ENCODE results near the gene GTF2H2C. TPM values are rescaled to one million over a fixed set of nuclear protein-coding genes. Genes with fewer than 3 reads are reported as not detected.

The GTF2H2C gene
- polyA plus RNA-seq, 1 of the 3 experiments (the other 2 are of a cell fraction), result 23.4 TPM

GRCh38 chr5:69528609-69529008 is 31.4 kb upstream of the GTF2H2C start:
- Histone ChIP-seq H3K9me2 (no peaks in the 10 kb centered on the region), H3K4me2 (no peak overlapping the region), H3K36me3 (replicated peaks in 1 of 2; ENCODE audit: control insufficient read depth in 1 of 2, insufficient read depth in 2 of 2, low read length in 1 of 2) (no peaks in the 10 kb centered on the region), H3K4me3 (ENCODE audit: low read depth in 2 of 2, low read length in 1 of 2) (no peak overlapping the region), H3K79me2 (ENCODE audit: insufficient read depth) (no peaks in the 10 kb centered on the region), H3K27ac (ENCODE audit: low read depth in 2 of 2, low read length in 1 of 2) (no peak overlapping the region), H2AFZ (ENCODE audit: low read depth) (no peak overlapping the region), H3K4me1 (ENCODE audit: control insufficient read depth in 1 of 2, insufficient read depth in 2 of 2, low read depth in 1 of 2, low read length in 1 of 2) (no peaks in the 10 kb centered on the region), H4K20me1 (ENCODE audit: insufficient read depth) (no peaks in the 10 kb centered on the region), H3F3A (replicated peaks; ENCODE audit: insufficient read depth) (no peaks in the 10 kb centered on the region), H3K27me3 (ENCODE audit: insufficient read depth) (no peaks in the 10 kb centered on the region), H3K9ac (no peak overlapping the region), H3K9me3 (no peaks in the 10 kb centered on the region)
- no peak for DNase-seq
- CTCF ChIA-PET, result interaction anchor here (1.0 kb wide), 1 partner anchor 16 kb away, joined by 3 read pairs; no protein-coding TSS in a partner anchor
- POLR2A ChIA-PET, result no interaction called here
- WGBS (ENCODE audit: low lambda C conversion rate), result 93% methylated on average over 4 of the region's 4 CpGs
- TF ChIP-seq PBX3 (IDR thresholded peaks at IDR 0.05) (no peak), ZBTB33 (IDR thresholded peaks at IDR 0.05; ENCODE audit: borderline replicate concordance, low read depth) (no peak), FOXJ3 (CRISPR knock-in tag; IDR thresholded peaks at IDR 0.05) (no peak), CHD2 (IDR thresholded peaks at IDR 0.05; ENCODE audit: low read length, partially characterized antibody) (no peak), RCOR1 (IDR thresholded peaks at IDR 0.05; ENCODE audit: low read length) (no peak), POLR2AphosphoS5 (IDR thresholded peaks at IDR 0.05; ENCODE audit: low read depth, low read length) (no peak), TEAD4 (IDR thresholded peaks at IDR 0.05; ENCODE audit: borderline replicate concordance, insufficient read depth) (no peak), USF2 (IDR thresholded peaks at IDR 0.05; ENCODE audit: borderline replicate concordance, low read depth, low read length) (no peak), ELF1 (IDR thresholded peaks at IDR 0.05) (no peak), FOSL2 (IDR thresholded peaks at IDR 0.05; ENCODE audit: borderline replicate concordance, low read depth) (no peak), EP300 (IDR thresholded peaks at IDR 0.05; ENCODE audit: borderline replicate concordance in 1 of 2, low read depth in 1 of 2, low read length in 1 of 2) (no peak)
- TF ChIP-seq, protein P1, sequence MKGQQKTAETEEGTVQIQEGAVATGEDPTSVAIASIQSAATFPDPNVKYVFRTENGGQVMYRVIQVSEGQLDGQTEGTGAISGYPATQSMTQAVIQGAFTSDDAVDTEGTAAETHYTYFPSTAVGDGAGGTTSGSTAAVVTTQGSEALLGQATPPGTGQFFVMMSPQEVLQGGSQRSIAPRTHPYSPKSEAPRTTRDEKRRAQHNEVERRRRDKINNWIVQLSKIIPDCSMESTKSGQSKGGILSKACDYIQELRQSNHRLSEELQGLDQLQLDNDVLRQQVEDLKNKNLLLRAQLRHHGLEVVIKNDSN (IDR thresholded peaks at IDR 0.05; ENCODE audit: borderline replicate concordance, low read depth), result no peak

Data from SK-N-SH (cell line).